ENCODE results near the gene SVBP. TPM values are rescaled to one million over a fixed set of nuclear protein-coding genes. Genes with fewer than 3 reads are reported as not detected.

The SVBP gene
- total and polyA plus RNA-seq, 4 donors, result 3.4 to 21.8 (median 15.0) TPM

DNA sequence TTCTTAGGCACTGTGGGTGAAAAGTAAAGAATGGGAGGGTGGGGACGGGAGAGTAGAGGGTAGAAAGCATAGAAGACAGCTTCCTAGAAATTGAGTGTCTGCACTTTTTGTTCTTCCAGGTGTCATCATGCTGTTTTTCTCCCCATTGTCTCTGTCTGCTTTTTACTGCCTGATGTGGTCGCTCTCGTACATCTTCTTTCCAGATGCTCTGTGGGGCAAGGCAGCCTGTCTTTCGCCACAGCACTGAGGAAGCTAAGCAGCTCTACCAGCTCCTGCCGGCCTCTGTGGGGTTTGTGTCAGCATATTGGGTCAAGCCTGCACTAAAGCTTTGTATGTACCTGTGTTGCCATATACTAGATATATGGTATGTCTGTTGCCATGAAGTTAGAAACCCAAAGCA, 19.2 kb downstream of the SVBP start:
- Histone ChIP-seq H3K9ac (ENCODE audit: low read depth in 1 of 2, low read length in 2 of 2) (no peak overlapping the region), H3K9me3 (ENCODE audit: control insufficient read depth in 4 of 4, low read length in 3 of 4) (no peaks in the 10 kb centered on the region), H3K4me3 (ENCODE audit: low read depth in 1 of 3, low read length in 3 of 3) (no peak overlapping the region), H3K27ac (ENCODE audit: low read depth in 1 of 2, low read length in 2 of 2) (no peak overlapping the region), H3K27me3 (ENCODE audit: control insufficient read depth in 4 of 4, insufficient read depth in 4 of 4, low read length in 3 of 4) (no peaks in the 10 kb centered on the region), H3K4me1 (ENCODE audit: control insufficient read depth in 4 of 4, insufficient read depth in 4 of 4, low read length in 3 of 4) (no peaks in the 10 kb centered on the region), H3K36me3 (ENCODE audit: control insufficient read depth in 4 of 4, insufficient read depth in 3 of 4, low read depth in 1 of 4, low read length in 3 of 4) (no peaks in the 10 kb centered on the region)
- 94% methylated on average over 5 of the region's 5 CpGs for WGBS
- TF ChIP-seq TAF1 (conservative IDR thresholded peaks at IDR 0.05) (no peak), GABPA (IDR thresholded peaks at IDR 0.05 in 1 of 2, conservative IDR thresholded peaks at IDR 0.05 in 1 of 2) (no peak), HNF4G (IDR thresholded peaks at IDR 0.05) (no peak), FOXA1 (IDR thresholded peaks at IDR 0.05) (no peak), RXRA (IDR thresholded peaks at IDR 0.05) (no peak), NR2F2 (IDR thresholded peaks at IDR 0.05) (no peak), HNF4A (conservative IDR thresholded peaks at IDR 0.05) (no peak), JUND (IDR thresholded peaks at IDR 0.05) (no peak), SP1 (IDR thresholded peaks at IDR 0.05) (no peak)
- DNase-seq (ENCODE audit: low spot score), result no peak

GRCh38 chr1:42797414-42797813, 19.8 kb downstream of the SVBP start:
- Histone ChIP-seq H3K4me3 (ENCODE audit: low read depth in 1 of 3, low read length in 3 of 3) (no peak overlapping the region), H3K36me3 (ENCODE audit: control insufficient read depth in 4 of 4, insufficient read depth in 3 of 4, low read depth in 1 of 4, low read length in 3 of 4) (no peaks in the 10 kb centered on the region), H3K9ac (ENCODE audit: low read depth in 1 of 2, low read length in 2 of 2) (no peak overlapping the region), H3K27me3 (ENCODE audit: control insufficient read depth in 4 of 4, insufficient read depth in 4 of 4, low read length in 3 of 4) (no peaks in the 10 kb centered on the region), H3K4me1 (ENCODE audit: control insufficient read depth in 4 of 4, insufficient read depth in 4 of 4, low read length in 3 of 4) (no peaks in the 10 kb centered on the region), H3K27ac (ENCODE audit: low read depth in 1 of 2, low read length in 2 of 2) (no peak overlapping the region), H3K9me3 (ENCODE audit: control insufficient read depth in 4 of 4, low read length in 3 of 4) (no peaks in the 10 kb centered on the region)
- DNase-seq (ENCODE audit: low spot score), result no peak
- TF ChIP-seq GABPA (IDR thresholded peaks at IDR 0.05 in 1 of 2, conservative IDR thresholded peaks at IDR 0.05 in 1 of 2) (no peak), FOXA1 (IDR thresholded peaks at IDR 0.05) (no peak), NR2F2 (IDR thresholded peaks at IDR 0.05) (no peak), YY1 (IDR thresholded peaks at IDR 0.05) (no peak), HNF4A (conservative IDR thresholded peaks at IDR 0.05) (no peak)
- WGBS, result 90% methylated on average over 3 of the region's 3 CpGs

- 90% methylated on average over 2 of the region's 2 CpGs for WGBS
- TF ChIP-seq FOXA1 (IDR thresholded peaks at IDR 0.05), result no peak
- TF ChIP-seq GABPA (IDR thresholded peaks at IDR 0.05 in 1 of 2, conservative IDR thresholded peaks at IDR 0.05 in 1 of 2), result no peak
- TF ChIP-seq, protein P1, sequence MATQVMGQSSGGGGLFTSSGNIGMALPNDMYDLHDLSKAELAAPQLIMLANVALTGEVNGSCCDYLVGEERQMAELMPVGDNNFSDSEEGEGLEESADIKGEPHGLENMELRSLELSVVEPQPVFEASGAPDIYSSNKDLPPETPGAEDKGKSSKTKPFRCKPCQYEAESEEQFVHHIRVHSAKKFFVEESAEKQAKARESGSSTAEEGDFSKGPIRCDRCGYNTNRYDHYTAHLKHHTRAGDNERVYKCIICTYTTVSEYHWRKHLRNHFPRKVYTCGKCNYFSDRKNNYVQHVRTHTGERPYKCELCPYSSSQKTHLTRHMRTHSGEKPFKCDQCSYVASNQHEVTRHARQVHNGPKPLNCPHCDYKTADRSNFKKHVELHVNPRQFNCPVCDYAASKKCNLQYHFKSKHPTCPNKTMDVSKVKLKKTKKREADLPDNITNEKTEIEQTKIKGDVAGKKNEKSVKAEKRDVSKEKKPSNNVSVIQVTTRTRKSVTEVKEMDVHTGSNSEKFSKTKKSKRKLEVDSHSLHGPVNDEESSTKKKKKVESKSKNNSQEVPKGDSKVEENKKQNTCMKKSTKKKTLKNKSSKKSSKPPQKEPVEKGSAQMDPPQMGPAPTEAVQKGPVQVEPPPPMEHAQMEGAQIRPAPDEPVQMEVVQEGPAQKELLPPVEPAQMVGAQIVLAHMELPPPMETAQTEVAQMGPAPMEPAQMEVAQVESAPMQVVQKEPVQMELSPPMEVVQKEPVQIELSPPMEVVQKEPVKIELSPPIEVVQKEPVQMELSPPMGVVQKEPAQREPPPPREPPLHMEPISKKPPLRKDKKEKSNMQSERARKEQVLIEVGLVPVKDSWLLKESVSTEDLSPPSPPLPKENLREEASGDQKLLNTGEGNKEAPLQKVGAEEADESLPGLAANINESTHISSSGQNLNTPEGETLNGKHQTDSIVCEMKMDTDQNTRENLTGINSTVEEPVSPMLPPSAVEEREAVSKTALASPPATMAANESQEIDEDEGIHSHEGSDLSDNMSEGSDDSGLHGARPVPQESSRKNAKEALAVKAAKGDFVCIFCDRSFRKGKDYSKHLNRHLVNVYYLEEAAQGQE (IDR thresholded peaks at IDR 0.05), result no peak
- TF ChIP-seq MAX (IDR thresholded peaks at IDR 0.05), result no peak
- TF ChIP-seq EGR1 (IDR thresholded peaks at IDR 0.05; ENCODE audit: low read depth in 2 of 2), result no peak
- TF ChIP-seq ATF3 (IDR thresholded peaks at IDR 0.05), result no peak
- TF ChIP-seq NR2F2 (IDR thresholded peaks at IDR 0.05), result no peak
- no peak for TF ChIP-seq JUND (IDR thresholded peaks at IDR 0.05)
- no peak for TF ChIP-seq SP1 (IDR thresholded peaks at IDR 0.05)
- TF ChIP-seq HNF4A (conservative IDR thresholded peaks at IDR 0.05), result no peak
- no peak for TF ChIP-seq FOXA2 (IDR thresholded peaks at IDR 0.05)
- TF ChIP-seq TAF1 (conservative IDR thresholded peaks at IDR 0.05), result no peak
- TF ChIP-seq YY1 (IDR thresholded peaks at IDR 0.05), result no peak
- TF ChIP-seq ZBTB33 (IDR thresholded peaks at IDR 0.05), result no peak
- no peak for TF ChIP-seq RAD21 (IDR thresholded peaks at IDR 0.05)
- TF ChIP-seq RXRA (IDR thresholded peaks at IDR 0.05), result no peak
- Histone ChIP-seq H3K4me3 (ENCODE audit: low read depth in 1 of 3, low read length in 3 of 3) (no peak overlapping the region), H3K4me1 (ENCODE audit: control insufficient read depth in 4 of 4, insufficient read depth in 4 of 4, low read length in 3 of 4) (no peaks in the 10 kb centered on the region), H3K27me3 (ENCODE audit: control insufficient read depth in 4 of 4, insufficient read depth in 4 of 4, low read length in 3 of 4) (no peaks in the 10 kb centered on the region), H3K27ac (ENCODE audit: low read depth in 1 of 2, low read length in 2 of 2) (no peak overlapping the region), H3K36me3 (ENCODE audit: control insufficient read depth in 4 of 4, insufficient read depth in 3 of 4, low read depth in 1 of 4, low read length in 3 of 4) (no peaks in the 10 kb centered on the region), H3K9ac (ENCODE audit: low read depth in 1 of 2, low read length in 2 of 2) (no peak overlapping the region), H3K9me3 (ENCODE audit: control insufficient read depth in 4 of 4, low read length in 3 of 4) (no peaks in the 10 kb centered on the region)
- DNase-seq (ENCODE audit: low spot score), result no peak
These were observed 23.4 kb downstream of the SVBP start for GRCh38 chr1:42793824-42794223.
